Activated naive CD8-positive, alpha-beta T cell treated with anti-CD3 and anti-CD28 coated beads, Interleukin-2, amount 10 ng/mL, durations not matched to agents 7 days and 5 days (primary cell): ENCODE results near the gene ARHGAP11A. TPM values are rescaled to one million over a fixed set of nuclear protein-coding genes. Genes with fewer than 3 reads are reported as not detected.

Source experiments
- ATAC-seq: fragments of 150-1000 bp; cut with Tn5 transposase; one replicate; pipeline ENCODE4 v1.10.0; 2021; ENCODE audit warnings: low read depth, moderate library complexity
- POLR2A ChIA-PET: fragments of 350-600 bp; sonication (Branson Sonifier 250); formaldehyde crosslinking; loops from one replicate; lab custom pipeline; 2021; ENCODE audit warnings: antibody characterized with exemption; lab: Charles Lee
- DNase-seq: peaks from one replicate; pipeline ENCODE4 v3.0.0; 2021
- H3K27ac Mint-ChIP-seq: one replicate; pipeline ENCODE4 v1.8.0; 2022; ENCODE audit warnings: mild to moderate bottlenecking, mixed read lengths
- H3K27me3 Mint-ChIP-seq: one replicate; pipeline ENCODE4 v1.8.0; 2022; ENCODE audit warnings: mild to moderate bottlenecking, moderate library complexity, mixed read lengths
- H3K36me3 Mint-ChIP-seq: one replicate; pipeline ENCODE4 v1.8.0; 2021; ENCODE audit warnings: mild to moderate bottlenecking, mixed read lengths
- H3K4me1 Mint-ChIP-seq: one replicate; pipeline ENCODE4 v1.8.0; 2021; ENCODE audit warnings: mixed read lengths
- H3K4me3 Mint-ChIP-seq: one replicate; pipeline ENCODE4 v1.8.0; 2022; ENCODE audit warnings: mild to moderate bottlenecking, moderate library complexity, mixed read lengths
- H3K9me3 Mint-ChIP-seq: one replicate; pipeline ENCODE4 v1.8.0; 2021; ENCODE audit warnings: mixed read lengths
- total RNA-seq, 2 experiments: library from RNA; stranded (reverse); gene quantifications; one replicate each; pipeline ENCODE4 v1.2.3, GENCODE V29; 2021

Gene ARHGAP11A
- total RNA-seq, 2 experiments from 2014 or later, result 96.4 to 108 TPM

DNA sequence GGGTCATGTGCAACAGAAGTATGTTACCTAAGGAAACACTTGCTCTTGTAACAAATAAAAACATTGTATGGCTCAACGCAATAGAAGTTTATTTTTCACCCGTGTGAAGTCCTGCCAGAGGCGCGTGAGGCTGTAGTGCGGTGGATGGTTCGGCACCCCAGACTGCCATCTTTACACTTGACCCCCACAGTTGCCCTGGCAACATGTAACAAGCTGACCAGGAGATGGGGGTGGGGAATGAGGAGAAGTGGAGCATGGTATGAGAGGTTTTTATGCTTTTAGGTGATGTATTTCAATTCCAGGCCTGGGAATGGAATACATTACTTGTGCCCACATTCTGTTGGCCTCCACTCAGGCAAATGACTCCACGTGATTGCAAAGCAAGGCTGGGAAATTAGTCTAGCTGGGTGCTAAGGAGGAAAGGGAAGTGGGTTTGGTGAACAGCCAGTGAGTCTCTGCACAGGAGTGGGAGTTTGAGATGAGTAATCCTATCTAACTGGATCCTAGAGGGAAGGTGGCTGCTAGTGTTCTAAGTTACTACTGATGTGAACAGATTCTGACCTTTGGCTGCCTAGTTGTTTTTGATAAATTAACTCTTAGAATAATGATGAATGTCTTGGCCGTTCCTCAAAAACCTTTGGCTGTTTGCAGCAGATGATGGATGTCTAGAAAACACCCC lies 68.7 kb downstream of the ARHGAP11A start:
- Mint-ChIP-seq H3K4me1 (peaks cover 13% of the 10 kb centered on the region), H3K9me3 (no peaks in the 10 kb centered on the region), H3K27ac (no peak overlapping the region), H3K4me3 (no peak overlapping the region), H3K27me3 (no peaks in the 10 kb centered on the region), H3K36me3 (peaks cover 21% of the 10 kb centered on the region)
- ATAC-seq (no peak), DNase-seq (no peak)
- POLR2A ChIA-PET, result no interaction called here

GRCh38 chr15:32685576-32685975 lies 70.3 kb downstream of the ARHGAP11A start:
- DNase-seq, result no peak
- Mint-ChIP-seq H3K4me3 (no peak overlapping the region), H3K36me3 (peaks cover 18% of the 10 kb centered on the region), H3K9me3 (no peaks in the 10 kb centered on the region), H3K27me3 (no peaks in the 10 kb centered on the region), H3K27ac (no peak overlapping the region), H3K4me1 (peaks cover 13% of the 10 kb centered on the region)
- POLR2A ChIA-PET, result no interaction called here
- ATAC-seq, result no peak

- no peak for DNase-seq
- H3K9me3 Mint-ChIP-seq, result no peaks in the 10 kb centered on the region
- H3K4me3 Mint-ChIP-seq, result no peak overlapping the region
- no peak for ATAC-seq
- POLR2A ChIA-PET, result no interaction called here
- H3K27me3 Mint-ChIP-seq, result no peaks in the 10 kb centered on the region
- H3K4me1 Mint-ChIP-seq, result peaks cover 13% of the 10 kb centered on the region
- peaks cover 18% of the 10 kb centered on the region for H3K36me3 Mint-ChIP-seq
- H3K27ac Mint-ChIP-seq, result no peak overlapping the region
These were observed 72.3 kb downstream of the ARHGAP11A start for GRCh38 chr15:32687556-32687955.

- Mint-ChIP-seq H3K36me3 (peaks cover 16% of the 10 kb centered on the region), H3K27ac (no peak overlapping the region), H3K27me3 (no peaks in the 10 kb centered on the region), H3K4me1 (peaks cover 13% of the 10 kb centered on the region), H3K4me3 (no peak overlapping the region), H3K9me3 (no peaks in the 10 kb centered on the region)
- POLR2A ChIA-PET, result no interaction called here
- no peak for ATAC-seq
- DNase-seq, result no peak
These were observed 72.9 kb downstream of the ARHGAP11A start for GRCh38 chr15:32688151-32688639.

Other genes with a start within 250 kb of the ARHGAP11A start
- gene GOLGA8K, start 212.2 kb upstream of the ARHGAP11A start, total RNA-seq, result 1 to 10 TPM; 2.0 to 4.0 TPM
- 10 to 100 TPM; 13.9 to 16.6 TPM for gene GOLGA8O, start 159.9 kb upstream of the ARHGAP11A start, total RNA-seq
- gene GOLGA8N, start 22.0 kb upstream of the ARHGAP11A start, total RNA-seq, result 10 to 100 TPM; 41.0 to 44.6 TPM
- 1 to 10 TPM; 2.7 to 2.8 TPM for gene SCG5, start 26.2 kb downstream of the ARHGAP11A start, total RNA-seq
- not detected for gene GREM1, start 102.5 kb downstream of the ARHGAP11A start, total RNA-seq